Breast epithelium (tissue), 3 donors: Measurements from ENCODE around the gene STEAP2.

Experiments used
- POLR2A ChIP-seq: fragments of 450-650 bp; IDR thresholded peaks from one replicate; pipeline ENCODE4 v1.6.1; 2016; ENCODE audit warnings: antibody characterized with exemption, mild to moderate bottlenecking, moderate library complexity
- POLR2AphosphoS5 ChIP-seq, 3 donors: sonication (generic); formaldehyde crosslinking; IDR thresholded peaks; one replicate each; pipeline ENCODE4 v1.6.1; 2017; ENCODE audit warnings: antibody characterized with exemption in 3 of 3
- TF ChIP-seq, protein P1 (sequence below), 3 donors: fragments of 450-650 bp; IDR thresholded peaks; one replicate each; pipeline ENCODE4 v1.5.1; 2016 to 2017; ENCODE audit warnings: antibody characterized with exemption in 3 of 3, mild to moderate bottlenecking in 3 of 3, moderate library complexity in 3 of 3

DNA sequence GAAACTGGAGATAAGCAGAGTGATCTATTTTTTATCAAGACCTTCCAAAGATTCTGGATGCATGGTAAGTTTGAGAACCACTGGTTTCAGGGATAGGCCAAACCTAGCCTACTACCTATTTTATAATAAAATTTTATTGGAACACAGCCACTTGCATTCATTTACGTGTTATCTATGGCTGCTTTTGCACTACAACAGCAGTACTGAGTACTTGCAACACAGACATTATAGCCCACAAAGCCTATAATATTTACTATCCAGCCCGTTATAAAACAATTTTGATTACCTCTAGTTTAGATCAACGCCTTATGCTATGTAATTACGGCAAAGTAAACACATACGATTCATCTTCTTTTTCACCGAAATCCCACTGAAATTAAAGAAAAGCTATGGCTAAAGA, 38.9 kb upstream of the STEAP2 start:
- TF ChIP-seq, protein P1, sequence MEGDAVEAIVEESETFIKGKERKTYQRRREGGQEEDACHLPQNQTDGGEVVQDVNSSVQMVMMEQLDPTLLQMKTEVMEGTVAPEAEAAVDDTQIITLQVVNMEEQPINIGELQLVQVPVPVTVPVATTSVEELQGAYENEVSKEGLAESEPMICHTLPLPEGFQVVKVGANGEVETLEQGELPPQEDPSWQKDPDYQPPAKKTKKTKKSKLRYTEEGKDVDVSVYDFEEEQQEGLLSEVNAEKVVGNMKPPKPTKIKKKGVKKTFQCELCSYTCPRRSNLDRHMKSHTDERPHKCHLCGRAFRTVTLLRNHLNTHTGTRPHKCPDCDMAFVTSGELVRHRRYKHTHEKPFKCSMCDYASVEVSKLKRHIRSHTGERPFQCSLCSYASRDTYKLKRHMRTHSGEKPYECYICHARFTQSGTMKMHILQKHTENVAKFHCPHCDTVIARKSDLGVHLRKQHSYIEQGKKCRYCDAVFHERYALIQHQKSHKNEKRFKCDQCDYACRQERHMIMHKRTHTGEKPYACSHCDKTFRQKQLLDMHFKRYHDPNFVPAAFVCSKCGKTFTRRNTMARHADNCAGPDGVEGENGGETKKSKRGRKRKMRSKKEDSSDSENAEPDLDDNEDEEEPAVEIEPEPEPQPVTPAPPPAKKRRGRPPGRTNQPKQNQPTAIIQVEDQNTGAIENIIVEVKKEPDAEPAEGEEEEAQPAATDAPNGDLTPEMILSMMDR (IDR thresholded peaks at IDR 0.05): no peak
- TF ChIP-seq POLR2A (no peak), POLR2AphosphoS5 (IDR thresholded peaks at IDR 0.05) (no peak)
